PC-9 (cell line): ENCODE results near the gene GRB7.

Source experiments
- CTCF ChIP-seq: fragments of 200-600 bp; sonication (generic); conservative IDR thresholded peaks from 2 replicates; pipeline ENCODE4 v1.6.1; 2017; ENCODE audit warnings: mixed run types, antibody characterized with exemption, mild to moderate bottlenecking, moderate library complexity
- EZH2 ChIP-seq: fragments of 200-600 bp; sonication (generic); IDR thresholded peaks from 2 replicates; pipeline ENCODE4 v1.8.0; 2017; ENCODE audit warnings: antibody characterized with exemption, low read depth

- TF ChIP-seq CTCF, result no peak
- no peak for TF ChIP-seq EZH2
Measured at GRCh38 chr17:39711851-39712250, 25.9 kb upstream of the GRB7 start.
